Stimulated activated effector memory CD8-positive, alpha-beta T cell treated with anti-CD3 and anti-CD28 coated beads, Interleukin-12 subunit alpha, Interleukin-12 subunit beta, amount 100 ng/mL, for 72 hours (primary cell): Measurements from ENCODE around the gene EMC9.

Experiments
- ATAC-seq: fragments of 150-1000 bp; cut with Tn5 transposase; 2 replicates; pipeline ENCODE4 v1.10.0; 2021
- DNase-seq, 2 donors: peaks; one replicate each; pipeline ENCODE4 v3.0.0; 2021 to 2022; ENCODE audit warnings: low spot score in 2 of 2
- H3K27ac Mint-ChIP-seq: one replicate; pipeline ENCODE4 v1.8.0; 2022; ENCODE audit warnings: mild to moderate bottlenecking, mixed read lengths
- H3K36me3 Mint-ChIP-seq: one replicate; pipeline ENCODE4 v1.8.0; 2022; ENCODE audit warnings: mild to moderate bottlenecking, mixed read lengths
- H3K4me1 Mint-ChIP-seq: one replicate; pipeline ENCODE4 v1.8.0; 2022; ENCODE audit warnings: mixed read lengths
- H3K4me3 Mint-ChIP-seq: one replicate; pipeline ENCODE4 v1.8.0; 2022; ENCODE audit warnings: mild to moderate bottlenecking, mixed read lengths
- H3K9me3 Mint-ChIP-seq: one replicate; pipeline ENCODE4 v1.8.0; 2022; ENCODE audit warnings: mixed read lengths

EMC9 gene

DNA sequence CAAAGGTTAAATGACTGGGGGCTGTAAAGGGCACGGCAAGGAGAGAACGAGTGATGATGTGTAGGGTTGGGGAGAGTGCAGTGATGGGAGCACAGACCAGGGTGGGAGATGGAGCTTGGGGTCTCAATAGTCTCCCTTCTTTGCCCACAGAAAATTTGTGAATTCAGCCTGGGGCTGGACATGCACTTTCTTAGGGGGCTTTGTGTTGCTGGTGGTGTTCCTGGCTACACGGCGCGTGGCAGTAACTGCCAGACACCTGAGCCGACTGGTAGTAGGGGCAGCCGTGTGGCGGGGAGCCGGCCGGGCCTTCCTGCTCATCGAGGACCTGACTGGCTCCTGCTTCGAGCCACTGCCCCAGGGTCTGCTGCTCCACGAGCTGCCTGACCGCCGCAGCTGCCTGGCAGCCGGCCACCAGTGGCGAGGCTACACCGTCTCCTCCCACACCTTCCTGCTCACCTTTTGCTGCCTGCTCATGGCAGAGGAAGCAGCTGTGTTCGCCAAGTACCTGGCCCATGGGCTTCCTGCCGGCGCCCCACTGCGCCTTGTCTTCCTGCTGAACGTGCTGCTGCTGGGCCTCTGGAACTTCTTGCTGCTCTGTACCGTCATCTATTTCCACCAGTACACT lies 9.2 kb downstream of the EMC9 start:
- H3K4me1 Mint-ChIP-seq = peaks cover 31% of the 10 kb centered on the region
- no peak overlapping the region for H3K4me3 Mint-ChIP-seq
- DNase-seq = no peak
- H3K27ac Mint-ChIP-seq = peak overlapping the region; percentile 91
- no peaks in the 10 kb centered on the region for H3K9me3 Mint-ChIP-seq
- H3K36me3 Mint-ChIP-seq = peaks cover 7% of the 10 kb centered on the region
- no peak for ATAC-seq

DNA sequence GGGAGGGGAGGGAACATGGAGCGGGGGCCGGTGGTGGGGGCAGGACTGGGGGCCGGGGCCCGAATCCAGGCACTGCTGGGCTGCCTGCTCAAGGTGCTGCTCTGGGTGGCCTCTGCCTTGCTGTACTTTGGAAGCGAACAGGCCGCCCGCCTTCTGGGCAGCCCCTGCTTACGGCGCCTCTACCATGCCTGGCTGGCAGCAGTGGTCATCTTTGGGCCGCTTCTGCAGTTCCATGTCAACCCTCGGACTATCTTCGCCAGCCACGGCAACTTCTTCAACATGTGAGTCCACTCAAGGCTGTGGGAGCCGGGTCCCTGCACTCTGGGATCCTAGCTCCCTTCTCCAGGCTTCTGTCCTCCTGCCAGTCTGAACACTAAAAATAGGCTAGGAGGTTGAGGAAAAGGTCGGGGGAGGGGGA lies 9.8 kb downstream of the EMC9 start:
- Mint-ChIP-seq H3K36me3 (peaks cover under 1% of the 10 kb centered on the region), H3K4me3 (no peak overlapping the region), H3K4me1 (peaks cover 25% of the 10 kb centered on the region), H3K27ac (peak overlapping the region; percentile 91), H3K9me3 (no peaks in the 10 kb centered on the region)
- DNase-seq (no peak), ATAC-seq (no peak)

DNA sequence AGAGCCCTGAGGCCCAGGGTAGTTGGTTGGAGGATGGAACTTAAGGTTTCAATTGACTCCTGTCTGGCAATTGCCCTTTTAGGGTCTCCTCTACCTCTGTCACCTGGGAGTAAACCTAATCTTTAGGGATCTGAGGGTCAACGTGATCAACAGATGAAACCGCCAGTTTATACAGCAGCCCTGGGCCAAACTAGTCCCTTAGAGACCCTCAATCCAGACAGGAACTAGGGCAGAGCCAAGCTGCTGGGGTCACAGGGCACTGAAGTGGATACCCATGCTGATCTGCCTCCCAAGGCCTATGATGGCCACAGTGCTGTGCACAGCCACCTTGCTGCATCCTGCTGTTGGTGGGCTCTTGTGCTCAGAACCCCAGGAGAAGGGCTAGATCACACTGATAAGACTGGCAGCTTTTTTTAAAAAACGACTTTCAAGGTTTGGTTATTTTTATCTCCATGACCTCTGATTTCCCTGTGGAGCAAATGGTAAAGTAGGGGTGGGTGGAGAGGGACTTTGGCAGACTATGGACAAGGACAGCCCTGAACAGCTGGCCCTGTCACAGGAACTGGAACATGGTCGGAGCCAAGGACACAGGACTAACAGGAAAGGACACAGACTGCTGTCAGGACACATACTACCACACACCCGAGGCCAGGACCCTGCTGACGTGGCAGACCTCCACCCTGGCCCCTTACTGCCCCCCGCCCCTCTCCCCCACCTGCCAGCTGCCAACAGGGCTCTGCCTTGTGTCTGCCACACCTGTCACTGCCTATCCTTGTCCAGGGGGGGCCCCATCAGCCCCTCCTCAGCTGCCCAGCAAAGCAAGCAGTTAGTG lies 10.5 kb downstream of the EMC9 start:
- Mint-ChIP-seq H3K4me1 (peaks cover 24% of the 10 kb centered on the region), H3K9me3 (no peaks in the 10 kb centered on the region), H3K27ac (no peak overlapping the region), H3K36me3 (no peaks in the 10 kb centered on the region), H3K4me3 (no peak overlapping the region)
- DNase-seq (no peak), ATAC-seq (no peak)

GRCh38 chr14:24130380-24130716 lies 11.0 kb downstream of the EMC9 start, which contains the start of gene FITM1:
TSS of gene FITM1 (plus strand) at chr14:24130659. CDS start at chr14:24131564, 905 bp downstream.
- no peak within 1 kb of the TSS for H3K27ac Mint-ChIP-seq
- H3K4me1 Mint-ChIP-seq = peaks cover 20% of the 10 kb centered on the region
- no peaks in the 10 kb centered on the region for H3K9me3 Mint-ChIP-seq
- DNase-seq = no peak
- H3K36me3 Mint-ChIP-seq = no peaks in the 10 kb centered on the region
- H3K4me3 Mint-ChIP-seq = no peak within 1 kb of the TSS
- no peak for ATAC-seq

- H3K9me3 Mint-ChIP-seq = no peaks in the 10 kb centered on the region
- ATAC-seq (no peak), DNase-seq (no peak)
- H3K36me3 Mint-ChIP-seq = peaks cover 5% of the 10 kb centered on the region
- H3K27ac Mint-ChIP-seq = no peak overlapping the region
- H3K4me3 Mint-ChIP-seq = no peak overlapping the region
- H3K4me1 Mint-ChIP-seq = peaks cover 15% of the 10 kb centered on the region
Measured at GRCh38 chr14:24129410-24129998, 11.9 kb downstream of the EMC9 start.

DNA sequence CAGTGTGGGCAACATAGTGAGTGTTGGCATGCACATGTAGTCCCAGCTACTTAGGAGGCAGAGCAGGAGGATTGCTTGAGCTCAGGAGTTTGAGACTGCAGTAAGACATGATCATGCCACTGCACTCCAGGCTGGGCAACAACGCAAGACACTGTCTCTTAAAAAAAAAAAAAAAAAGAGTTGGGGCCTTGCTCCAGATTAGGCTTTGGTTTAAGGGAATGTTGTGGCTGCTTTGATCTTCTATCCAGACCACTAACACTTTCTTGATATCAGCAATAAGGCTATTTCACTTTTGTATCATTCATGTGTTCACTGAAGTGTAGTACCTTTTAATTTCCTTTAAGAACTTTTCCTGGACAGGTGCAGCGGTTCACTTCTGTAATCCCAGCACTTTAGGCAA lies 13.7 kb downstream of the EMC9 start:
- Mint-ChIP-seq H3K27ac (no peak overlapping the region), H3K9me3 (no peaks in the 10 kb centered on the region), H3K4me1 (peaks cover 11% of the 10 kb centered on the region), H3K4me3 (no peak overlapping the region), H3K36me3 (peaks cover 16% of the 10 kb centered on the region)
- DNase-seq (no peak), ATAC-seq (no peak)

DNA sequence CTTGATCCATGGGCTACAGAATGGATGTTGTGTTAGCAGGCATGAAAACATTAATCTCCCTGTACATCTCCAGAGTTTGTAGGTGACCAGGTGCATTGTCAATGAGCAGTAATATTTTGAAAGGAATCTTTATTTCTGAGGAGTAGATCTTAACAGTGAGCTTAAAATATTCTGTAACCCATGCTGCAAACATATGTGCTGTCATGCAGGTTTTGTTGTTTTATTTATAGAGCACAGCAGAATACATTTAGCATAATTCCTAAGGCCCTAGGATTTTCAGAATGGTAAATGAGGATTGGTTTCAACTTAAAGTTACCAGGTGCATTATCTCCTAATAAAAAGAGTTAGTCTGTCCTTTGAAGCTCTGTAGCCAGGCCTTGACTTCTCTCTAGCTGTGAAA lies 14.5 kb downstream of the EMC9 start:
- ATAC-seq = no peak
- Mint-ChIP-seq H3K4me3 (no peak overlapping the region), H3K27ac (no peak overlapping the region), H3K4me1 (peaks cover 4% of the 10 kb centered on the region), H3K9me3 (no peaks in the 10 kb centered on the region), H3K36me3 (peaks cover 23% of the 10 kb centered on the region)
- no peak for DNase-seq

DNA sequence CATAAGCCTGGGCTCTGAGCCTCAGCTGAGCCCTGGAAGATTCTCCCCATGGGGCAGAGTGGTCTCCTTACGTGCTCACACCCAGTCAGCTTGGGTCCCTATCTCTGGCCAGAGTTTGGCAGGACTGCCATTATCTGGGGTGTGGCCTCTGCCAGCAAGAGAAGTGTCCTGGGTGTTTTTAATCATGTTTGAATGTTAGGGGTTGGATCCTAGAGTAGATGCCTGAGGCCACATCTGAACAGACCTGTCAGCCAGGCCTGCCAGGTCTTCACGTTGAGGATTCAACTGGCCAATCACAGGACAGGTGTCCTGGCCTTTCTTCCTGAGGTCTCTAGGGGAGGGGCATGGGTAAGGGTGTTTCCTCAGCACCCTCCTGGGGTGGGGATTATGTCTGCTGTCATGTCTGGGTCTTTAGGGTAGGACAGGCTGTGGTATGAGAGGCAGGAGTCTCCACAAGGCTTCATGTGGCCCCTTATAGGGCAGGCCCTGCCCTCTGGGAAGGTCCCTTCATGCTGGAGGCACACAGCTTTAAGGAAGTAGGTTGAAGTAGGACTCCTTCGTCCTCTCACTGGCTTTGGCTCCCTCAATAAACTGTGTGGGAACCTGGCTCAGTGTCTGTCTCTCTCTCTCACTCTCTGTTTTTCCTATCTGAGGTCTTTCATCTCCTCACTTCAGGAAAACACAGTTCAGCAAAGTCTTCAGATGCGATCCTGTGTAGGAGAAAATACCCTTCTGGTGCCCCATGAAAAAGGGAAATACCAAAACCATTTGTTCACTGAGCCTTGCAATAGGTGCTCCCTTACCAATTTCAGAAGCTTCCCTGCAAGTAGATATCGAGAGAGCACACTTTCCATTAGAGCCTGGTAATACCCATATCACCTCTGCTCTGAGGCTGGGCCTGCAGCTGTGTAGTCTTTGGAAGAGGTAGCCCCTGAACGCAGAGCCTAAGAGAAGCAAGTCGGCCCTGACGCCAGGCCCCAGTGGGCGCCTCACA lies 17.7 kb downstream of the EMC9 start:
- peaks cover 1% of the 10 kb centered on the region for H3K4me1 Mint-ChIP-seq
- DNase-seq (no peak), ATAC-seq (peak; percentile 52)
- no peaks in the 10 kb centered on the region for H3K9me3 Mint-ChIP-seq
- H3K4me3 Mint-ChIP-seq = no peak overlapping the region
- peaks cover 55% of the 10 kb centered on the region for H3K36me3 Mint-ChIP-seq
- H3K27ac Mint-ChIP-seq = peak overlapping the region; percentile 56

GRCh38 chr14:24122898-24123297 lies 18.5 kb downstream of the EMC9 start:
- ATAC-seq (no peak), DNase-seq (no peak)
- Mint-ChIP-seq H3K36me3 (peaks cover 64% of the 10 kb centered on the region), H3K4me1 (peaks cover 6% of the 10 kb centered on the region), H3K4me3 (no peak overlapping the region), H3K27ac (no peak overlapping the region), H3K9me3 (no peaks in the 10 kb centered on the region)

DNA sequence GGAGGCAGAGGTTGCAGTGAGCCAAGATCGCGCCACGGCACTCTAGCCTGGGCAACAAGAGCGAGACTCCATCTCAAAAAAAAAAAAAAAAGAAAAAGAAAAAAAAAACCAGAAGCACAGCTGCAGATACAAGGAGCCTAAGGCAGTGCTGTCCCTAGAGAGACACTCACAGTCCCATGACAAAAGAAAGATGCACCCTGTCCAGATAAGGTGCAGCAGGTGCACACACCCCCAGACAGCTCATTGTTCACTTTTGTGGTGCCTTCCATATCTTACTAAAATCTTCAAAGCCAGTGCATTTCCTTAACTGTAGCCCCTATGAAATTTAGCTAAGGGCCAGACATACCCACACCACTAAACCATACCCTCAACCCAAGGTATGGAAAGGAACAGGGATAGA lies 19.0 kb downstream of the EMC9 start:
- Mint-ChIP-seq H3K27ac (no peak overlapping the region), H3K9me3 (no peaks in the 10 kb centered on the region), H3K4me3 (no peak overlapping the region), H3K4me1 (peaks cover 6% of the 10 kb centered on the region), H3K36me3 (peaks cover 68% of the 10 kb centered on the region)
- DNase-seq = no peak
- no peak for ATAC-seq

GRCh38 chr14:24121210-24121609 lies 20.2 kb downstream of the EMC9 start:
- Mint-ChIP-seq H3K27ac (no peak overlapping the region), H3K36me3 (peaks cover 80% of the 10 kb centered on the region), H3K4me1 (peaks cover 13% of the 10 kb centered on the region), H3K9me3 (no peaks in the 10 kb centered on the region), H3K4me3 (no peak overlapping the region)
- DNase-seq (no peak), ATAC-seq (no peak)

GRCh38 chr14:24119691-24120090 lies 21.7 kb downstream of the EMC9 start:
- peak overlapping the region; percentile 8 for H3K27ac Mint-ChIP-seq
- H3K4me1 Mint-ChIP-seq = peaks cover 24% of the 10 kb centered on the region
- no peak for DNase-seq
- no peak for ATAC-seq
- H3K4me3 Mint-ChIP-seq = no peak overlapping the region
- H3K9me3 Mint-ChIP-seq = no peaks in the 10 kb centered on the region
- H3K36me3 Mint-ChIP-seq = peaks cover 89% of the 10 kb centered on the region

DNA sequence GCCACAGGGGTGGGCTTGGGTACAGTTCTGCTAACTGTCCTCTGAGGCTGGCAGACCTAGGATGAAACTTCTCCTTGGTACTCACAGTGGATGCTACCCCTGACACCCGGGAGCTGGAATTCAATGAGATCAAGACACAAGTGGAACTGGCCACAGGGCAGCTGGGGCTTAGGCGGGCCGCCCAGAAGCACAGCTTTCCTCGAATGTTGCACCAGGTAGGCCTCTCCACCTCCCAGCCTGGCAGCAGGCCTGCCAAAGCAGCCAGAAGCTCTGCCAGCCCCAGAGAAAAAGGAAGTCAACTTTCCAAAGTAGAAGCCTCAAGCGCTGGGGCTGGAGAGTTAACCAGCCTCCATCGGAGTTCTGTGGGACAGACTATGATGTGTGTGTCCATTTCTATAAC lies 24.2 kb downstream of the EMC9 start:
- Mint-ChIP-seq H3K36me3 (peaks cover 84% of the 10 kb centered on the region), H3K4me1 (peaks cover 24% of the 10 kb centered on the region), H3K4me3 (no peak overlapping the region), H3K27ac (peak overlapping the region; percentile 8), H3K9me3 (no peaks in the 10 kb centered on the region)
- no peak for ATAC-seq
- DNase-seq = no peak

GRCh38 chr14:24116128-24116814 lies 25.1 kb downstream of the EMC9 start:
- Mint-ChIP-seq H3K4me1 (peaks cover 24% of the 10 kb centered on the region), H3K4me3 (peak overlapping the region; percentile 94), H3K36me3 (peaks cover 74% of the 10 kb centered on the region), H3K9me3 (no peaks in the 10 kb centered on the region), H3K27ac (peak overlapping the region; percentile 98)
- no peak for ATAC-seq
- DNase-seq = no peak
